ENCODE data around the gene MYO1E.

GRCh38 chr15:59185725-59186124 lies 186.9 kb downstream of the MYO1E start:
- TF ChIP-seq CHD1 (IDR thresholded peaks at IDR 0.05; ENCODE audit: low read depth, low read length), result no peak
- TF ChIP-seq CTCF (IDR thresholded peaks at IDR 0.05; ENCODE audit: control extremely low read depth in 1 of 3, insufficient read depth in 1 of 3, low read depth in 1 of 3, low read length in 3 of 3), result peak in 2 of 3 experiments; percentile 12 to 33; a peak in 2 of 4 replicates
- no peak for TF ChIP-seq POLR2A (IDR thresholded peaks at IDR 0.05; ENCODE audit: control extremely low read depth in 1 of 2, low read depth in 2 of 2, low read length in 2 of 2)
- no peak for TF ChIP-seq KDM5A (IDR thresholded peaks at IDR 0.05; ENCODE audit: low read length)
- TF ChIP-seq MAX (IDR thresholded peaks at IDR 0.05), result no peak
- TF ChIP-seq FOSL1 (IDR thresholded peaks at IDR 0.05; ENCODE audit: insufficient read depth, low read depth, low read length), result no peak
- no peak for TF ChIP-seq CBX8 (IDR thresholded peaks at IDR 0.05; ENCODE audit: borderline replicate concordance, low read depth, low read length)
